Activated CD4-positive, alpha-beta T cell treated with anti-CD3 and anti-CD28 coated beads, Interleukin-2, Interleukin-6, amounts not matched to agents 100 ng/mL and 50 ng/mL, durations not matched to agents 16 hours and 8 hours (primary cell): ENCODE measurements around the gene LMBR1.
"Not testable (repeated sequence)": the region's sequence is repeated elsewhere in the genome, so short reads cannot be mapped to it uniquely, and the experiment has no call there.

Experiments used
- DNase-seq: peaks from one replicate; pipeline ENCODE4 v3.0.0-alpha.2; 2020

LMBR1 gene

GRCh38 chr7:156651474-156651873, 241.5 kb downstream of the LMBR1 start:
- DNase-seq = no peak

GRCh38 chr7:156650042-156650441, 242.9 kb downstream of the LMBR1 start:
- peak; percentile 23 for DNase-seq

DNA sequence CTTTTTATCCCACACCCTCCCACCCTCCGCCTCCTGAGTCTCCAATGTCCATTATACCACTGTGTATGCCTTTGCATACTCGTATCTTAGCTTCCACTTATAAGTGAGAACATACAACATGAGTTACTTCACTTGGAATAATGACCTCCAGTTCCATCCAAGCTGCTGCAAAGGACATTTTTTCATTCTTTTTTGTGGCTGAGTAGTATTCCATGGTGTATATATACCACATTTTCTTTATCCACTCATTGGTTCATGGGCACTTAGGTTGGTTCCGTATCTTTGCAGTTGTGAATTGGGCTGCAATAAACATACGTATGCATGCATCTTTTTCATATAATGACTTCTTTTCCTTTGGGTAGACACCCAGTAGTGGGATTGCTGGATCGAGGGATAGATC, 245.7 kb downstream of the LMBR1 start:
- DNase-seq = not testable (repeated sequence)

DNA sequence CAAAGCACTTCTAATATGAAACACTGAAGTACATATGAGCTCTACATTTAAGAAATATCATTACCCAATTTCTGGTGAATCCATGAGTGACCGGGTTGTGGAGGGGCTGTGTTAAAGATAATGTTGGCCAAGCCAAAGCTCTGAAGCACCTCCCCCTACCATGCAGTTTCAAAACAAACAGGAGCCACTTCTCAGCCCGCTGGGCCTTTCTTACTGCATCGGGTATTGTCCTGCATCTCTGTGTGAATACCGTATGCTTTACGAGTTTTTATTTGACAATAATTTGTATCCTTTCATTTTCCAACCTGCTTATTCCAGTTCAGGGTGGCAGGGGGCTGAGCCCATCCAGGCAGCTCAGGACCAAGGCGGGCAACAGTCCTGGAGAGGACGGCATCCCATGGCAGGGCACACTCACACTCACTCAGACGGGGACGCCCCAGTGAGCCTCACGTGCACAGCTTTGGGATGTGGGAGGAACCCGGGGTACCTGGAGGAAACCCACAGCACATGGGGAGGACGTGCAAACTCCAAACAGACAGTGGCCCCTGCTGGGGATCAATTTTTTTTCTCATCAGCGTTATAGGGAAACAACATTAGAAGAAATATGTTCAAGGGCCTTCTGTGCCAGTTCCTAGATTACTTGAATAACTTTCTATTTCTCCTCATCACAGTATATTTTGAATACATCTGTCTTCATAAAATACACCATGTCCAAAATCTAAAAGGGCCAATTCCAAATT, 250.5 kb downstream of the LMBR1 start:
- no peak for DNase-seq

- peak; percentile 71 for DNase-seq
Observed at GRCh38 chr7:156640949-156641485, 252.0 kb downstream of the LMBR1 start.

DNA sequence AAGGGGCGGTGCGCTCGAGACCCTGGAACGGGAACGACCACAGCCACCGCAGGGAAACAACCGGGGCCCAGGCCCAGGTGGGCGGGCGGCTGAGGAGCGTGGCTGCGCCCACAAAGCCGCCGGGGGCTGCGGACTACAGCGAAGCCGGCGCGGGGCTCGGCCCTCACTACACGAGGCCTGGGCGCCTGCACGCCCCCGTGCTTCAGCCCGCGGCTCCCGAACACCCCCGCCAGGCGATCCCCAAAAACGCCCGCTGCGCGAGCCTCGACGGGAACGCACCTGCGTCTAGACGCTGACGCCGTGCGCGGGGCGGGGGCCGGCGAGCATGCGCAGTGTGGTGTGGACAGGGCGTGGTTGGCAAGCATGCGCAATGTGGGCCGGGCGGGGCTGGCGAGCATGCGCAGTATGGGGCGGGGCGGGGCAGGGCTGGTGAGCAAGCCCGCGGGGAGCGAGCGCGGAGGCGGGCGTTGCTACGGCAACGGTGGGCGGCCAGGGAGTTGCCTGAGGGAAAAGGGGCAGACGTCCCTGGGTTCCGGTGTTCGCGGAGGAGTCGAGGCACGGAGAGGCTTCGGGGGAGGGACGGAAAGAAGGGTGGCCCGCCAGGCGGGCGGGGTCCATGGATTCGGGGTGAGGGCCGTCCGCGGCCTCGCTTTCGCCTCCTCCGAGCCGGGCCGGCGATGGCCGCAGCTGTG, 252.6 kb downstream of the LMBR1 start, which contains the start of gene RNF32:
Gene RNF32, plus strand, starts transcription at position 518 of the 692 bp plus-strand sequence. CDS start 3,104 bp downstream, outside the sequence.
- DNase-seq = peak; percentile 99

DNA sequence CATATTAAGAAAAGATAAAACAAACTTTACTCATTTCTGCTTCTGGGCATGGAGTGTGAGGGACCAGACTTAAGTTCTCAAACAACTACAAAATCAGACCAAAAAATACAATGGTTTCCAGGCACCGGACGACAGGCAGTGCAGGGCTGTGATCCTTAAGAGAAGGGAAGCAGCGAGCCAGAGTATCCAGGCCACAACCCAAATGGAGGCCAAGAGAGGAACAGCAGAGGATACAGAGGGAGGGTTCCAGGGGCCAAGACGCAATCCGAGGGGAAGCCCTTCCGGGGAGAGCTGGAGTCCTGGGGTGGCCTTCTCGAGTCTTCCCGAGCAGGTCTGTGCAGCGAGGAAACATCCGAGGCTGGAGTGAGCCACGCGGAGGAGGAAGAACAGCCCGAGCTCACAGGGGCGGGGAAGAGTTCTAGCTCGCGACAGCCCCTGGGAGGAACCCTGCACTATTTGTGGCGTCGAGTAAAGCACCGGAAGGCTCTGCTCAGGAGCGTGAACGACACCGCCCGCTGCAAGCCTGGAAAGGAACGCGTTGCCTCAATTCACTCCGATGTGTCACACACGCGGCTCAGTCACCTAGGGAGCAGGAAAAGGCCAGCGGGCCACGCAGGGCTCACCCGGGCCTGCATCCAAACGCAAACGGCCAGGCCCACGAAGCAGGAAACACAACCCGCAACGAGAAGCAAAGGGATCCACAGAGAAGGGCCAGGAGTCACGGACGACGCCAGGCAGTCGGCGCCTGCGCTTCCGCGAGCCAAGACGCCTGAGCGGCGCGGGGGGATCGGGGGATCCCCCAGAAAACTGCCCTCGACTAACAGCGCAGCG, 253.3 kb downstream of the LMBR1 start:
- DNase-seq = no peak

- DNase-seq = no peak
Observed at GRCh38 chr7:156638443-156639077, 254.4 kb downstream of the LMBR1 start.

DNA sequence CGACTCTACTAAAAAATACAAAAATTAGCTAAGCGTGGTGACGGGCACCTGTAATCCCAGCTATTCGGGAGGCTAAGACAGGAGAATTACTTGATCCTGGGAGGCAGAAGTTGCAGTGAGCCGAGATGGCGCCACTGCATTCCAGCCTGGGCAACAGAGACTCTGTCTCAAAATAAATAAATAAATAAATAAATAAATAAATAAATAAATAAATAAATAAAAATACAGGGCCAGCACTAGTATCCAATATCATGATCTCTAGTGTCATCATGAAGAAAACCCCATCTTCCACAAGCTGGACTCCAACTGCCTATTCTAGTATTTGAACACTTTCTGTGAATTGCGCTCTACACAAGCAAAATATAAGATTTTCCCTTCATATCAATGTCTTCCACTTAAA, 255.9 kb downstream of the LMBR1 start:
- not testable (repeated sequence) for DNase-seq

GRCh38 chr7:156635529-156636385, 257.2 kb downstream of the LMBR1 start:
- DNase-seq = no peak

GRCh38 chr7:156634117-156634516, 258.9 kb downstream of the LMBR1 start:
- no peak for DNase-seq

DNA sequence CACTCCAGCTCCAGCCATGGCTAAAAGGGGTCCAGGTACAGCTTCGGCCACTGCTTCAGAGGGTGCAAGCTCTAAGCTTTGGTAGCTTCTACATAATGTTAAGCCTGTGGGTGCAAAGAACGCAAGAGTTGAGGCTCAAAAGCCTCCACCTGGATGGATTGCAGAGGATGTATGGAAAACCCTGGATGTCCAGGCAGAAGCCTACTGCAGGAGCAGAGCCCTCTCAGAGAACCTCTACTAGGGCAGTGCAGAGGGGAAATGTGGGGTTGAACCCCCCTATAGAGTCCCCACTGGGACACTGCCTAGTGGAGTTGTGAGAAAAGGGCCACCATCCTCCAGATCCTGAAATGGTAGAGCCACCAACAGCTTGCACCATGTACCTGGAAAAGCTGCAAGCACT, 263.1 kb downstream of the LMBR1 start:
- DNase-seq = no peak

DNA sequence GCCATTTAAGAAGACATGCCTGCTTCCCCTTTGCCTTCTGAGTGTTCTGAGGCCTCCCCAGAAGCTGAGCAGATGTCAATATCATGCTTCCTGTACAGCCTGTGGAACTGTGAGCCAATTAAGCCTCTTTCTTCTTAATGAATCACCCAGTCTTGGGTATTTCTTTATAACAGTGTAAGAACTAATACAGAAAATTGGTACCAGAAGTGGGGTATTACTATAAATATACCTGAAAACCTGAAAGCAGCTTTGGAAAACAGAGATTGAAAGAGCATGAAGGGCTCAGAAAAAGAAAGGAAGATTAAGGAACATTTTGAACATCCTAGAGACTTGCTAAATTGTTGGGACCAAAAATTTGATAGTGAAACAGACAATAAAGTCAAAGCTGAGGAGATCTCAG, 264.4 kb downstream of the LMBR1 start:
- DNase-seq = no peak
